ENCODE measurements around the gene GPD2.

GRCh38 chr2:156430236-156430979, 5.8 kb upstream of the GPD2 start:
- TF ChIP-seq POLR2AphosphoS5 (IDR thresholded peaks at IDR 0.05) (no peak), POLR2A (IDR thresholded peaks at IDR 0.05) (no peak), CTCF (IDR thresholded peaks at IDR 0.05) (no peak), EP300 (IDR thresholded peaks at IDR 0.05) (no peak)
